HEK293 (cell line): Measurements from ENCODE around the gene EIF3L.

Experiments used
- CTCF ChIA-PET: fragments of 350-600 bp; formaldehyde crosslinking; extraction: SDS; loops from one replicate; lab custom pipeline; 2021; ENCODE audit warnings: antibody characterized with exemption; lab: Yijun Ruan, JAX
- POLR2A ChIA-PET: fragments of 300-600 bp; formaldehyde crosslinking; extraction: SDS; loops from one replicate; lab custom pipeline; 2020; ENCODE audit warnings: antibody characterized with exemption, inconsistent platforms; lab: Yijun Ruan, JAX
- H3K27ac ChIP-seq: fragments of 200-500 bp; sonication (Bioruptor generic); 2 replicates; pipeline ENCODE4 v1.5.1; 2014; ENCODE audit warnings: low read depth, low read length, control low read depth, inconsistent platforms; ENCODE audit errors: extremely low read depth
- H3K36me3 ChIP-seq, 2 experiments: fragments of 200-500 bp in 1 of 2; sonication (Bioruptor generic) in 1 of 2; 1 replicate in 1 of 2; 2 replicates in 1 of 2; pipeline ENCODE4 v1.5.1; 2014 to 2017; ENCODE audit warnings: inconsistent platforms in 2 of 2, low read length in 2 of 2; ENCODE audit not compliant: control insufficient read depth in 2 of 2, insufficient read depth in 1 of 2
- H3K4me1 ChIP-seq: fragments of 200-500 bp; sonication (Bioruptor generic); 2 replicates; pipeline ENCODE4 v1.5.1; 2014; ENCODE audit warnings: mild to moderate bottlenecking, low read length, inconsistent platforms; ENCODE audit not compliant: control insufficient read depth, insufficient read depth
- H3K4me3 ChIP-seq: 2 replicates; pipeline ENCODE4 v1.5.1; 2011; ENCODE audit warnings: low read depth, mild to moderate bottlenecking, control low read depth, low read length, moderate library complexity
- H3K9me3 ChIP-seq: fragments of 200-500 bp; sonication (Bioruptor generic); 2 replicates; pipeline ENCODE4 v1.5.1; 2014; ENCODE audit warnings: low read depth, low read length, inconsistent platforms; ENCODE audit not compliant: control insufficient read depth, insufficient read depth
- BCL11B ChIP-seq: fragments of 450-650 bp; formaldehyde crosslinking; IDR thresholded peaks from 2 replicates; pipeline ENCODE4 v1.5.1; 2016; ENCODE audit warnings: low read depth, missing biosample characterization, missing genetic modification characterization
- GLIS1 ChIP-seq: fragments of 450-650 bp; formaldehyde crosslinking; IDR thresholded peaks from 2 replicates; pipeline ENCODE4 v1.5.1; 2016; ENCODE audit warnings: missing biosample characterization, missing genetic modification characterization
- GLIS2 ChIP-seq: fragments of 450-650 bp; formaldehyde crosslinking; IDR thresholded peaks from 2 replicates; pipeline ENCODE4 v1.5.1; 2016; ENCODE audit warnings: missing biosample characterization, missing genetic modification characterization
- MYNN ChIP-seq: fragments of 450-650 bp; formaldehyde crosslinking; IDR thresholded peaks from 2 replicates; pipeline ENCODE4 v1.5.1; 2016; ENCODE audit warnings: missing biosample characterization, missing genetic modification characterization, borderline replicate concordance
- ZBTB10 ChIP-seq: fragments of 450-650 bp; formaldehyde crosslinking; IDR thresholded peaks from 2 replicates; pipeline ENCODE4 v1.5.1; 2016; ENCODE audit warnings: missing biosample characterization, missing genetic modification characterization
- ZBTB20 ChIP-seq: fragments of 450-650 bp; formaldehyde crosslinking; IDR thresholded peaks from 2 replicates; pipeline ENCODE4 v1.5.1; 2016; ENCODE audit warnings: missing biosample characterization, missing genetic modification characterization
- ZIC2 ChIP-seq: fragments of 450-650 bp; formaldehyde crosslinking; IDR thresholded peaks from 2 replicates; pipeline ENCODE4 v1.5.1; 2016; ENCODE audit warnings: missing biosample characterization, missing genetic modification characterization
- ZNF138 ChIP-seq: fragments of 450-650 bp; formaldehyde crosslinking; IDR thresholded peaks from 2 replicates; pipeline ENCODE4 v1.5.1; 2016; ENCODE audit warnings: missing biosample characterization, missing genetic modification characterization, borderline replicate concordance
- ZNF18 ChIP-seq: fragments of 450-650 bp; formaldehyde crosslinking; IDR thresholded peaks from 2 replicates; pipeline ENCODE4 v1.5.1; 2016; ENCODE audit warnings: missing biosample characterization, missing genetic modification characterization
- ZNF362 ChIP-seq: fragments of 450-650 bp; formaldehyde crosslinking; IDR thresholded peaks from 2 replicates; pipeline ENCODE4 v1.5.1; 2016; ENCODE audit warnings: missing biosample characterization, missing genetic modification characterization
- ZNF366 ChIP-seq: fragments of 450-650 bp; formaldehyde crosslinking; conservative IDR thresholded peaks from 2 replicates; pipeline ENCODE4 v1.5.1; 2016; ENCODE audit warnings: missing biosample characterization, missing genetic modification characterization
- ZNF518A ChIP-seq: fragments of 450-650 bp; formaldehyde crosslinking; conservative IDR thresholded peaks from 2 replicates; pipeline ENCODE4 v1.5.1; 2016; ENCODE audit warnings: low read depth, missing biosample characterization, missing genetic modification characterization
- ZNF704 ChIP-seq: fragments of 450-650 bp; formaldehyde crosslinking; IDR thresholded peaks from 2 replicates; pipeline ENCODE4 v1.5.1; 2016; ENCODE audit warnings: missing biosample characterization, missing genetic modification characterization

EIF3L gene

GRCh38 chr22:37804352-37804880 lies 44.8 kb upstream of the EIF3L start:
- H3K27ac ChIP-seq: peak overlapping the region; percentile 80
- H3K9me3 ChIP-seq: no peaks in the 10 kb centered on the region
- peaks cover 0 to 5% of the 10 kb centered on the region in 2 experiments; a peak in 1 of 3 replicates for H3K36me3 ChIP-seq
- peak overlapping the region; percentile 68 for H3K4me3 ChIP-seq
- H3K4me1 ChIP-seq: peaks cover 6% of the 10 kb centered on the region; the same call in 1 of the 2 replicates
- CTCF ChIA-PET: interaction anchor here (0.7 kb wide), 1 partner anchor 59 kb away, joined by 3 read pairs; no protein-coding TSS in a partner anchor
- POLR2A ChIA-PET: interaction anchor here (0.6 to 1.8 kb wide), 6 partner anchors 13 to 146 kb away, joined by 3 to 14 read pairs (median 4); partner anchors contain the start of genes ANKRD54, LGALS1 and PDXP
- TF ChIP-seq ZNF518A (tag by site-specific recombination): no peak
- peak; percentile 60; the same call in 1 of the 2 replicates for TF ChIP-seq BCL11B (tag by site-specific recombination)
- TF ChIP-seq ZNF362 (tag by site-specific recombination): no peak
- no peak for TF ChIP-seq ZNF366
- no peak for TF ChIP-seq ZNF704 (tag by site-specific recombination)
- peak; percentile 92 for TF ChIP-seq GLIS2
- TF ChIP-seq ZIC2: peak; percentile 43; the same call in 1 of the 2 replicates
- TF ChIP-seq GLIS1: peak; percentile 44
- peak; percentile 2; the same call in 1 of the 2 replicates for TF ChIP-seq ZBTB20 (tag by site-specific recombination)
- TF ChIP-seq ZBTB10 (tag by site-specific recombination): peak; percentile 90
- TF ChIP-seq MYNN (tag by site-specific recombination): no peak
- TF ChIP-seq ZNF138 (tag by site-specific recombination): no peak
- no peak for TF ChIP-seq ZNF18
